A673 (cell line): ENCODE results near the gene TEX38. TPM values are rescaled to one million over a fixed set of nuclear protein-coding genes. Genes with fewer than 3 reads are reported as not detected.

Experiments
- BruUV-seq: library from RNA; stranded (reverse); fragments of 400-500 nt; replicated peaks from 2 replicates; lab custom pipeline; 2021; lab: Mats Ljungman, UMichigan
- CTCF ChIA-PET: fragments of 300-600 bp; sonication (Branson Sonifier 250); formaldehyde crosslinking; loops from one replicate; lab custom pipeline; 2022; ENCODE audit warnings: antibody characterized with exemption; lab: Charles Lee
- POLR2A ChIA-PET: fragments of 300-600 bp; sonication (Branson Sonifier 250); formaldehyde crosslinking; loops from one replicate; lab custom pipeline; 2022; ENCODE audit warnings: antibody characterized with exemption; ENCODE audit not compliant: low non-redundant PET; lab: Charles Lee
- DNase-seq: peaks from one replicate; pipeline ENCODE4 v3.0.0-alpha.2; 2015; ENCODE audit warnings: low spot score
- H3K27ac ChIP-seq: fragments of 200-600 bp; sonication (generic); 2 replicates; pipeline ENCODE4 v1.5.1; 2016; ENCODE audit warnings: mixed run types, low read depth, mild to moderate bottlenecking, mixed read lengths, antibody characterized with exemption, low read length; ENCODE audit not compliant: poor library complexity, severe bottlenecking
- H3K27me3 ChIP-seq: fragments of 200-600 bp; sonication (generic); replicated peaks from 2 replicates; pipeline ENCODE4 v1.6.1; 2017; ENCODE audit warnings: mixed run types, low read depth, mild to moderate bottlenecking, mixed read lengths, antibody characterized with exemption, low read length; ENCODE audit not compliant: insufficient read depth, poor library complexity
- H3K36me3 ChIP-seq: fragments of 200-600 bp; sonication (generic); 2 replicates; pipeline ENCODE4 v1.6.1; 2016; ENCODE audit warnings: mixed run types, mild to moderate bottlenecking, mixed read lengths, antibody characterized with exemption, low read length; ENCODE audit not compliant: insufficient read depth, poor library complexity, severe bottlenecking
- H3K4me1 ChIP-seq: fragments of 200-600 bp; sonication (generic); 2 replicates; pipeline ENCODE4 v1.6.1; 2017; ENCODE audit warnings: mixed run types, mild to moderate bottlenecking, mixed read lengths, antibody characterized with exemption, low read length; ENCODE audit not compliant: insufficient read depth, poor library complexity, severe bottlenecking
- H3K4me3 ChIP-seq: fragments of 200-600 bp; sonication (generic); 2 replicates; pipeline ENCODE4 v1.5.1; 2016; ENCODE audit warnings: low read depth, mixed run types, mild to moderate bottlenecking, mixed read lengths, low read length; ENCODE audit not compliant: poor library complexity, severe bottlenecking
- H3K9me3 ChIP-seq: fragments of 200-600 bp; sonication (generic); 2 replicates; pipeline ENCODE4 v1.6.1; 2016; ENCODE audit warnings: mixed run types, low read depth, mild to moderate bottlenecking, mixed read lengths, antibody characterized with exemption, low read length; ENCODE audit not compliant: poor library complexity, severe bottlenecking
- CTCF ChIP-seq: fragments of 300-800, 200-600 bp; sonication (generic); conservative IDR thresholded peaks from 2 replicates; pipeline ENCODE4 v1.5.1; 2017; ENCODE audit warnings: low read depth, mild to moderate bottlenecking, antibody characterized with exemption, low read length, moderate library complexity, mixed read lengths
- EZH2 ChIP-seq: fragments of 200-600 bp; sonication (generic); IDR thresholded peaks from 2 replicates; pipeline ENCODE4 v1.6.1; 2017; ENCODE audit warnings: borderline replicate concordance, low read depth, mild to moderate bottlenecking, mixed read lengths, antibody characterized with exemption, low read length; ENCODE audit not compliant: poor library complexity, severe bottlenecking
- intact Hi-C: fragments of 100-400 bp; cut with micrococcal nuclease; formaldehyde crosslinking; loops from one replicate; pipeline ENCODE4 v1.10.0; 2022; ENCODE audit not compliant: unreplicated experiment
- total RNA-seq: library from RNA; stranded (reverse); gene quantifications from 2 replicates; pipeline ENCODE4 v1.2.3, GENCODE V29; 2021

TEX38 gene
- total RNA-seq, 1 experiment from 2014 or later: not detected

- Histone ChIP-seq H3K4me3 (peak overlapping the region; percentile 98), H3K9me3 (no peaks in the 10 kb centered on the region), H3K36me3 (peaks cover 28% of the 10 kb centered on the region), H3K4me1 (peaks cover 7% of the 10 kb centered on the region), H3K27me3 (no peaks in the 10 kb centered on the region), H3K27ac (peak overlapping the region; percentile 90)
- TF ChIP-seq EZH2 (no peak), CTCF (no peak)
- BruUV-seq: TSS peak; percentile 27
- intact Hi-C loops: no loop called here
- POLR2A ChIA-PET: no interaction called here
- no peak for DNase-seq
- CTCF ChIA-PET: no interaction called here
Observed at GRCh38 chr1:46717654-46718053, 46.0 kb downstream of the TEX38 start.

GRCh38 chr1:46718340-46718726 lies 46.7 kb downstream of the TEX38 start:
- peak; percentile 6 for DNase-seq
- H3K27me3 ChIP-seq: no peaks in the 10 kb centered on the region
- no peaks in the 10 kb centered on the region for H3K9me3 ChIP-seq
- H3K4me3 ChIP-seq: peak overlapping the region; percentile 98
- peaks cover 7% of the 10 kb centered on the region for H3K4me1 ChIP-seq
- intact Hi-C loops: no loop called here
- H3K27ac ChIP-seq: peak overlapping the region; percentile 90
- CTCF ChIA-PET: no interaction called here
- BruUV-seq: no TSS peak
- TF ChIP-seq EZH2 (no peak), CTCF (no peak)
- POLR2A ChIA-PET: no interaction called here
- H3K36me3 ChIP-seq: peaks cover 22% of the 10 kb centered on the region

GRCh38 chr1:46718727-46719622 lies 47.3 kb downstream of the TEX38 start, which contains the start of gene EFCAB14:
EFCAB14 (minus strand) TSS chr1:46719114; CDS start chr1:46718087, 1,027 bp downstream.
- CTCF ChIA-PET: no interaction called here
- peaks cover 18% of the 10 kb centered on the region for H3K36me3 ChIP-seq
- no peaks in the 10 kb centered on the region for H3K27me3 ChIP-seq
- peak; percentile 92 for DNase-seq
- peak within 1 kb of the TSS; percentile 98 for H3K4me3 ChIP-seq
- TF ChIP-seq CTCF: no peak
- no peak for TF ChIP-seq EZH2
- H3K4me1 ChIP-seq: peaks cover 7% of the 10 kb centered on the region
- POLR2A ChIA-PET: no interaction called here
- H3K9me3 ChIP-seq: no peaks in the 10 kb centered on the region
- no TSS peak for BruUV-seq
- peak within 1 kb of the TSS; percentile 90 for H3K27ac ChIP-seq
- intact Hi-C loops: no loop called here
